Measurements from ENCODE around the gene CDK11B. TPM values are rescaled to one million over a fixed set of nuclear protein-coding genes. Genes with fewer than 3 reads are reported as not detected.
"Not testable (repeated sequence)": the region's sequence is repeated elsewhere in the genome, so short reads cannot be mapped to it uniquely, and the experiment has no call there.

CDK11B gene
- total and polyA plus RNA-seq, 3 experiments from 2014 or later, result 18.3 to 45.6 (median 42.2) TPM

DNA sequence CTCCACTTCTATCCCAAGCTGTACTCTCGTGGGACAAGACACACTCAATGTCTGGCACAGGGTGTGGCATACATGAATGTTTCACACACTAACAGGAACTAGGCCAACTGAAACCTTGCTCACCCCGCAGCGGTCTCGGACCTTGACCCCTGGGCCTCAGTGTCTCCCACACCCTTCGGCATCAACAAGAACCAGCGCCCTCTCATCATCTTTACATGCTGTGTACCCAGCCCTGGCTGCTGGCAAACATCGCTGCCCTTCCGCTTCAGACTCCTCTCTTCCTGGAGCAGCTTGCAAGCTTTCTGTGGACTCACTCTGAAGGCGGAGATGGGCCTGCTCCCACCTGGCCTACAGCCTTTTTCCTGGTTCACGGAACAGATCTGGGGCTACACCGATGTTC, 10.5 kb downstream of the CDK11B start:
- H3K4me3 Mint-ChIP-seq; H3K9me3 Mint-ChIP-seq; H3K4me1 Mint-ChIP-seq; H3K27me3 ChIP-seq (ENCODE audit: insufficient read depth, low read length, poor library complexity, severe bottlenecking); CTCF ChIA-PET; H3K4me1 ChIP-seq (ENCODE audit: insufficient read depth, low read length); H3K27me3 Mint-ChIP-seq; POLR2A ChIA-PET; H3K27ac ChIP-seq (ENCODE audit: low read depth, low read length); DNase-seq; H3K4me3 ChIP-seq (ENCODE audit: low read length); H3K9me3 ChIP-seq (ENCODE audit: low read length): not testable (repeated sequence)
- Mint-ChIP-seq H3K36me3 (peaks cover 10 to 62% (median 29%) of the 10 kb centered on the region in 3 donors), H3K27ac (peak overlapping the region in 2 of 8 donors; percentile 18 to 64)
- peaks cover 22% of the 10 kb centered on the region for H3K36me3 ChIP-seq (ENCODE audit: insufficient read depth, low read length)

DNA sequence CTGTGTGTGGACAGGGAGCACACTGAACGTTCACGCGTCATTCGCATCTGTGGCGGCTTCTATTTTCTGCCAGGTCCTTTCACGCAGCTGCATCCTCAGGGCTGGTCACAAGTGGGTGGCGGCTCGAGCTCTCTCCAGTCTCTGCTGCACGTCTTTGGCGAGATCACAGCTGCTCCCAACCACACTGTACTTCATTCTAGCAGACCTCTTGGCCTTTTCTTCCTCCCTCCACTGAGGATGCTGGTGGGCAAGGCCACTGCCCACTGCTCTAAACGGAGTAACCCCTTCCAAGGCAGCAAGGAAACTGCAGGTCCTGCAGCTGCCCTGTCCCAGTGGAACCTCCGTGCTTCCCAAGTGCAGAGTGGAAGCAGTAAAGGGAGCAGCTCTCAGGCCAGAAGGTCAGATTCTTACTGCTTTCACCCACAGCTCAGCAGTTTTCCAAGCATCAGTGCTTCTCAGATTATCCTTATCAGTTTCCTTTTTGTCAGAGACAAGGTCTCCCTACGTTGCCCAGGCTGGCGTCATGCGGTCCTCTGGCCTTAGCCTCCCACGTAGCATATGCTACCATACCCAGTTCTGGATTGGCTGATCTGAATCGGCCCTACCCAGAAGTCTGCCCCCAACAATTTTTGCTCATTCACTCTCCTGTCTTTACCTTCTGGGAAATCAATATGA, 11.1 kb downstream of the CDK11B start:
- H3K4me3 ChIP-seq (ENCODE audit: low read length); H3K9me3 Mint-ChIP-seq; H3K27ac ChIP-seq (ENCODE audit: low read depth, low read length); POLR2A ChIA-PET; H3K4me1 ChIP-seq (ENCODE audit: insufficient read depth, low read length); H3K27me3 ChIP-seq (ENCODE audit: insufficient read depth, low read length, poor library complexity, severe bottlenecking); DNase-seq; CTCF ChIA-PET; H3K9me3 ChIP-seq (ENCODE audit: low read length); H3K27me3 Mint-ChIP-seq; H3K4me1 Mint-ChIP-seq: not testable (repeated sequence)
- Mint-ChIP-seq H3K4me3 (peak overlapping the region in 1 of 7 donors; percentile 42), H3K36me3 (peaks cover 10 to 58% (median 29%) of the 10 kb centered on the region in 3 donors), H3K27ac (peak overlapping the region in 2 of 8 donors; percentile 18 to 64)
- peaks cover 21% of the 10 kb centered on the region for H3K36me3 ChIP-seq (ENCODE audit: insufficient read depth, low read length)

DNA sequence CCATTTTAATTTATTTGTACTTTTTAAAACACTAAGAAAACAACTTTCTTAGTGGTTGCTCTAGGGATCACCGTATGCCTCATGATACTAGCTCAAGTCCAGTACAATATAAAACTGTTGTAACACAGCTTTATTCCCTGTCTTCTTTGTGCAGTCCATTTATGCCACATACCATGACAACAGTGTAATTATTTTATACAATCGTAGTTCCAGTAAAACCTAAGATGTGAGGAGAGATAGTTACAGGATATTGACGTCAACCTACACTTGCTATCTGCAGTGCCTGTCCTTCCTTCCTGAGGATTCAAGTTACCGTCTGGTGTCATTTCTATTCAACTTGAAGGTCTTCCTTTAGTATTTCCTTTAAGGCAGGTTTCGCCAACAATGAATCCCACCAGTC, 12.5 kb downstream of the CDK11B start:
- H3K9me3 Mint-ChIP-seq; DNase-seq; H3K9me3 ChIP-seq (ENCODE audit: low read length); H3K4me1 Mint-ChIP-seq; H3K4me1 ChIP-seq (ENCODE audit: insufficient read depth, low read length); H3K27me3 ChIP-seq (ENCODE audit: insufficient read depth, low read length, poor library complexity, severe bottlenecking); H3K27me3 Mint-ChIP-seq; H3K36me3 ChIP-seq (ENCODE audit: insufficient read depth, low read length); POLR2A ChIA-PET; H3K4me3 ChIP-seq (ENCODE audit: low read length); H3K27ac ChIP-seq (ENCODE audit: low read depth, low read length); H3K27ac Mint-ChIP-seq; H3K4me3 Mint-ChIP-seq; CTCF ChIA-PET: not testable (repeated sequence)
- H3K36me3 Mint-ChIP-seq, result peaks cover 2 to 45% (median 18%) of the 10 kb centered on the region in 3 donors

DNA sequence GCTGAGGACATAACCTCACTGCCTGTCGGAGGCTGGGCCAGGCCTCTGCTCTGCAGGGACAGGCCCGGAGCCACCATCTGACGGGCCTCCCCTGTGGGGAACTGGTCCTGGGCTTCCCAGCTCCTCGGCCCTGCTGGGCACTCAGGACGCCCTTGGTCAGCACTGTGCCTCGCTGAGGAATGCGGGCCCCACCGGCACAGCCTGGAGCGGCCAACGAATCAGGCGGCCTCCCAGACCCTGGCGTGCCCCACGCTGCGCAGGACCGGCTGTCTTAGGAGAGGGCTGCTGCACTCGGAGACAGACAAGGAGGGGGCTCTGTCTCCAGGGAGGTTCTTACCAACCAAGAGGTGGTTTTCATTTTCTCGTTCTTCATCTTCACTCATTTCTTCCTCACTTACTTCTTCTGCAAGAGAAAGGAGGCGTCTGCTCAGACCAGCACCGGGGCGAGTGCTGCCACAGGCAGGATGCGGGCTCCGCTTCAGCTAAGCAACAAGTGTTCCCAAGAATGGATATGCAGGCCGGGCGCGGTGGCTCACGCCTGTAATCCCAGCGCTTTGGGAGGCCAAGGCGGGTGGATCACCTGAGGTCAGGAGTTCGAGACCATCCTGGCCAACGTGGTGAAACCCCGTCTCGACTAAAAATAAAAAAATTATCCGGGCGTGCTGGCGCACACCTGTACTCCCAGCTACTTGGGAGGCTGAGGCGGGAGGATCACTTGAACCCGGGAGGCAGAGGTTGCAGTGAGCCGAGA, 17.9 kb downstream of the CDK11B start:
- H3K4me3 ChIP-seq (ENCODE audit: low read length); H3K36me3 ChIP-seq (ENCODE audit: insufficient read depth, low read length); H3K4me1 ChIP-seq (ENCODE audit: insufficient read depth, low read length); H3K4me1 Mint-ChIP-seq; H3K4me3 Mint-ChIP-seq; POLR2A ChIA-PET; H3K9me3 Mint-ChIP-seq; H3K27ac ChIP-seq (ENCODE audit: low read depth, low read length); H3K27me3 ChIP-seq (ENCODE audit: insufficient read depth, low read length, poor library complexity, severe bottlenecking); H3K9me3 ChIP-seq (ENCODE audit: low read length); DNase-seq; H3K27ac Mint-ChIP-seq; CTCF ChIA-PET; H3K27me3 Mint-ChIP-seq: not testable (repeated sequence)
- peaks cover 0 to 25% (median 3%) of the 10 kb centered on the region in 3 donors for H3K36me3 Mint-ChIP-seq

DNA sequence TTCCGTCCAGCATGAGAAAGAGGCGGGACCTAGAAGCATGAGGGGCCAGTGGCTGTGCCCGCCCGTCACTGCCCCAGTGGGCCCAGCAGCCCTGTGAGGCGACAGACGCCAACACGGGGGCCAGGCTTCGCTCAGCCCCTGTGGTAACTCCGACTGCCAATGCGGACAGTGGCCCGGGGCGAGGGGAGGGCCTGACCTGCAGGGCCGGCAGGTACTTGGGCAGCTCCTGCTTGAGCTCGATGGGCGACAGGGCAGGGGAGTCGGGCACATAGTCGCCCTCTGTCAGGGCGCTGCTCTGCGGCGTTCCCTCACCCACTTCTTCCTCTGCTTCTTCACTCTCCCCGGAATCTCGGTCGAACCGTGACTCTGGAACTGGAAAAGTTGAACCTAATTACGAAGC, 18.7 kb downstream of the CDK11B start:
- CTCF ChIA-PET; POLR2A ChIA-PET; H3K4me1 ChIP-seq (ENCODE audit: insufficient read depth, low read length): not testable (repeated sequence)

DNA sequence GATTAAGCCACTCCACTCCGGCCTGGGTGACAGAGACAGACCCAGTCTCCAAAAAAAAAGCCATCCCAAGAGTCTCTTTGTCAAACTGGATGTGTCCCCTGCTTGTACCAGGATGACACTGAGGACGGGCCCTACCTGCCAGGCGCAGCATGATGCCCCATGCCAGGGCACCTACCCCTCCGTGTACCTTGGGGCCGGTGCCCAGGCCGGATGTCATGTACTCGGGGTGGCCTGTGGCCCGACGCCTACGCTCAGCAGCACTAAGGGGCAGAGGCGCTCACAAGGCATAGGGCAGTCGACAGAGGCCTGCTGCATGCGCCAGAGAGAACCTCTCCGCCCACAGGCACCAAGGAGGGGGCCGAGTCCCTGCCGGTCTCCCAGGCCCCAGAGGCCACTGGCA, 19.4 kb downstream of the CDK11B start:
- H3K36me3 ChIP-seq (ENCODE audit: insufficient read depth, low read length); H3K9me3 Mint-ChIP-seq; H3K27me3 ChIP-seq (ENCODE audit: insufficient read depth, low read length, poor library complexity, severe bottlenecking); H3K4me1 ChIP-seq (ENCODE audit: insufficient read depth, low read length); H3K27me3 Mint-ChIP-seq; POLR2A ChIA-PET; CTCF ChIA-PET; H3K9me3 ChIP-seq (ENCODE audit: low read length); H3K4me1 Mint-ChIP-seq; H3K27ac ChIP-seq (ENCODE audit: low read depth, low read length); DNase-seq; H3K4me3 Mint-ChIP-seq; H3K27ac Mint-ChIP-seq; H3K4me3 ChIP-seq (ENCODE audit: low read length): not testable (repeated sequence)
- peaks cover 0 to 22% (median 0%) of the 10 kb centered on the region in 3 donors for H3K36me3 Mint-ChIP-seq

More for the DNA sequence above, 18.7 kb downstream of the CDK11B start:
- H3K9me3 ChIP-seq (ENCODE audit: low read length); H3K4me1 Mint-ChIP-seq; H3K4me3 ChIP-seq (ENCODE audit: low read length); H3K27ac ChIP-seq (ENCODE audit: low read depth, low read length); H3K9me3 Mint-ChIP-seq; H3K27me3 Mint-ChIP-seq; DNase-seq; H3K36me3 ChIP-seq (ENCODE audit: insufficient read depth, low read length); H3K27ac Mint-ChIP-seq; H3K27me3 ChIP-seq (ENCODE audit: insufficient read depth, low read length, poor library complexity, severe bottlenecking); H3K4me3 Mint-ChIP-seq: not testable (repeated sequence)
- H3K36me3 Mint-ChIP-seq, result peaks cover 0 to 22% (median 0%) of the 10 kb centered on the region in 3 donors

DNA sequence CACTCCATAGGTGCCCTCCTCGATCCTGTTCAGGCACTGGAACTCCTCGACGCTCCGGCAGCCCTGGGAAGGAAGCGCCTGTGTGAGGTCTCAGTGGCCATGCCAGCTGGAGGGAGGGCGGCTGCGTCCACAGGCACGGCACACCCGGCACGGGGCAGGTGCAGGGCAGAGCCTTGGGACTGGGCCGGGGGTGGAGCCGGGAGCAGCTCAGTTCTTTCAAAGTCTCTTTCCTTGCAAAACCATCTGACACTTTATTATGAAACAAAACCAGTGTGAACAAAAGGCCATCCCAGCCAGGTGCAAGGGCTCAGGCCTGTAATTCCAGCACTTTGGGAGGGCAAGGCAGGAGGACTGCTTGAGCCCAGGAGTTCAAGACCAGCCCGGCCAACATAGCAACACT, 20.3 kb downstream of the CDK11B start:
- H3K27ac ChIP-seq (ENCODE audit: low read depth, low read length); DNase-seq; H3K4me1 ChIP-seq (ENCODE audit: insufficient read depth, low read length); H3K4me1 Mint-ChIP-seq; H3K27me3 ChIP-seq (ENCODE audit: insufficient read depth, low read length, poor library complexity, severe bottlenecking); H3K27ac Mint-ChIP-seq; H3K9me3 ChIP-seq (ENCODE audit: low read length); H3K36me3 ChIP-seq (ENCODE audit: insufficient read depth, low read length); H3K27me3 Mint-ChIP-seq; H3K4me3 ChIP-seq (ENCODE audit: low read length); CTCF ChIA-PET; H3K9me3 Mint-ChIP-seq; H3K4me3 Mint-ChIP-seq; POLR2A ChIA-PET: not testable (repeated sequence)
- H3K36me3 Mint-ChIP-seq, result peaks cover 0 to 22% (median 0%) of the 10 kb centered on the region in 3 donors

DNA sequence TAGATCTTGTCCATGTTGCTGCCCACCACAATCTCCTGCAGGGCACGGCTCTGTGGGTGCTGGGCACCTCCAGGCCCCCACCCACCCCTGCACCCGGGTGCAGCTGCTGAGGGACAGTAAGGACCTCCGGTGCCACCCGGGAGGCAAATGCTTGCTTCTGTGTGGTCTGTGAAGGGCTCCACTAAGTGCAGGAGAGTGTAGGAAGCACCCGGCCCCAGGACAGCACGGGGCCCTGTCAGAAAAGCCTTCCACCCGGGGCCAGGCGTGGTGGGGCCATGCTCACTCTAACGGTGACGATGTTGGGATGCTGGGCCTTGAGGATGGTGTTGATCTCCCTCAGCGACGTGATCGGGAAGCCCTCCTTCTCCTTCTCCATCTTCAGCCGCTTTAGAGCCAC, 21.3 kb downstream of the CDK11B start:
- H3K9me3 ChIP-seq (ENCODE audit: low read length); H3K27me3 ChIP-seq (ENCODE audit: insufficient read depth, low read length, poor library complexity, severe bottlenecking); H3K4me3 Mint-ChIP-seq; H3K27me3 Mint-ChIP-seq; H3K9me3 Mint-ChIP-seq; H3K27ac ChIP-seq (ENCODE audit: low read depth, low read length); H3K4me3 ChIP-seq (ENCODE audit: low read length); DNase-seq; POLR2A ChIA-PET; CTCF ChIA-PET; H3K4me1 ChIP-seq (ENCODE audit: insufficient read depth, low read length); H3K4me1 Mint-ChIP-seq; H3K27ac Mint-ChIP-seq; H3K36me3 ChIP-seq (ENCODE audit: insufficient read depth, low read length): not testable (repeated sequence)
- H3K36me3 Mint-ChIP-seq, result peaks cover 0 to 20% (median 0%) of the 10 kb centered on the region in 3 donors
